GM19099 (cell line): Measurements from ENCODE around the gene SMAD5.
A peak's percentile ranks its signal among the peaks of the same experiment; 100 is the strongest.

Source experiments
- POLR2A ChIP-seq: IDR thresholded peaks from 3 replicates; pipeline ENCODE4 v1.6.1; 2011; ENCODE audit warnings: low read depth; ENCODE audit not compliant: insufficient read length; ENCODE audit errors: extremely low read depth

The SMAD5 gene

GRCh38 chr5:136132557-136133221 is at the start of gene SMAD5:
Gene SMAD5, plus strand, starts transcription at chr5:136132845. Its CDS starts 20,916 bp downstream, at chr5:136153761.
- TF ChIP-seq POLR2A, result peak; percentile 73

- TF ChIP-seq POLR2A, result no peak
Measured at GRCh38 chr5:136084698-136085097, 47.9 kb upstream of the SMAD5 start.

DNA sequence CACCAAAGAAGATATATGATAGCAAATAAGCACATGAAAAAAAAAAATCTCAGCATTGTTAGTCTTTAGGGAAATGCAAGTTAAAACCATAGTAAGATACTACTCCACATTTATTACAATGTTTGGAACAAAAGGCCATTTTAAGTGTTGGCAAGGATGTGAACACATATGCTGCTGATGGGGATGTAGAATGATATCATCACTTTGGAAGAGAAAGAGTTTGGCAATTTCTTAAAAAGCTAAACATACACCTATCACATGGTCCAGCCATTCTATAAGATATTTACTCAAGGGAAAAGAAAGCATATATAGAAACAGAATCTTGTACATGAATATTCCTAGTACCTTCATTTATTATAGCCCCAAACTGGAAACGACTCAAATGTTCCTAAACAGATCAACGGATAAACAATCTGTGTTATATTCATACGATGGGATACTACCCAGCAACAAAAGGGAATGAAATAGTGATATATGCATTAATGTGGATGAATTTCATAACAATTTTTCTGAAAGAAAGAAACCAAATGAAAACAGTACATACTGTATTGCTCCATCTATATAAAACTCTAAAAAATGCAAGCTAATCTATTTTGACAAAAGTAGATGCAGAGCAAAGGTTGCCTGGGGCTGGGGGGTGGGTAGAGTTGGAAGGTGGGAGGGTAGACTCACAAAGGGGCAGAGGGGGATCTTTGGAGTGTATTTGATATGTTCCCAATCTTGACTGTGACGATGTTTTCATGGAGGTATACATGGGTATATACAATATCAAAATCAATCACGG is 45.7 kb upstream of the SMAD5 start:
- no peak for TF ChIP-seq POLR2A

DNA sequence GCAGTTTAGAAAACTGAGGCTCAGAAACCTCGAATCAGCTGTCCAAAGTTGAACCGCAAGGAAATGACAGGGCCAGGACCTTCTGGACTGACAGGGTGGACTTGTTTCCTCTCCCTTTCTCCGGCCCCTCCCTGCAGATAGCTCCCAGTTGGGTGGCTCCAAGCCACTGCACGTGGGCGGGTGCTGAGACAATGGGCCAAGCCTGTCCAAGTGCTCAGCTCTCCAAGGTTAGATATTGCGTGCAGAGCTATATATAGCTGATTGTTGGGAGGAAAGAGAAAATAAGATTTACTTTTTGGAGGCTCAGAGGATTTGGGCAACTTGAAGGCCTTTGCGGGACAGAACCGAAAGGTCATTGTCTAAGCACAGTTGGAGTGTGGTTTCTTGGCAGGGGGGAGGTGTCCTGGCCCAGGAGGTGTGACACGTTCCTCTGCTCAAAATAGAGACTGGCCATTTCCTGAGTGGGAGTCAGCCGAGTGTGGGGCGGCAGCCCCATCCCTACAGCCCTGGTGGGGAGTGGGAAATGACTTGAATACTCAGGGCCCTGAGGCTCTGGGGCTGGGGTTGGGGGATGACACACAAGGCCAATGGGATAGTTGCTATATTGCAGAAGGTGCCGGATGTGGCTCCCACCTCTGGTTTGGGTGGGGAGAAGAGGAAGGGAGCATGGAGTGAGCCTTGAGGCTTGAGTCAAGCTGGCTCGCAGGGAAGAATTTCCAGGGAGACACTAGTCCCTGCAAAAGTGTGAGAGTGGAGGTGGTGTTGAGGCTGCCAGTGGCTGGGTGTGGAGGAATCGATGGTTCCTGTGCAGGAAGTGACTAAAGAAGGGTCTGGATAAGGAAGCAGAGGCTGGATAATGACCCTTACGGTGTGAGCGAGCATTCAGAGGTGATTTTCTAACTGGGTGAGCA is 44.4 kb upstream of the SMAD5 start:
- TF ChIP-seq POLR2A, result no peak

GRCh38 chr5:136089791-136090190 is 42.9 kb upstream of the SMAD5 start:
- TF ChIP-seq POLR2A, result no peak

GRCh38 chr5:136090319-136090718 is 42.3 kb upstream of the SMAD5 start:
- no peak for TF ChIP-seq POLR2A

DNA sequence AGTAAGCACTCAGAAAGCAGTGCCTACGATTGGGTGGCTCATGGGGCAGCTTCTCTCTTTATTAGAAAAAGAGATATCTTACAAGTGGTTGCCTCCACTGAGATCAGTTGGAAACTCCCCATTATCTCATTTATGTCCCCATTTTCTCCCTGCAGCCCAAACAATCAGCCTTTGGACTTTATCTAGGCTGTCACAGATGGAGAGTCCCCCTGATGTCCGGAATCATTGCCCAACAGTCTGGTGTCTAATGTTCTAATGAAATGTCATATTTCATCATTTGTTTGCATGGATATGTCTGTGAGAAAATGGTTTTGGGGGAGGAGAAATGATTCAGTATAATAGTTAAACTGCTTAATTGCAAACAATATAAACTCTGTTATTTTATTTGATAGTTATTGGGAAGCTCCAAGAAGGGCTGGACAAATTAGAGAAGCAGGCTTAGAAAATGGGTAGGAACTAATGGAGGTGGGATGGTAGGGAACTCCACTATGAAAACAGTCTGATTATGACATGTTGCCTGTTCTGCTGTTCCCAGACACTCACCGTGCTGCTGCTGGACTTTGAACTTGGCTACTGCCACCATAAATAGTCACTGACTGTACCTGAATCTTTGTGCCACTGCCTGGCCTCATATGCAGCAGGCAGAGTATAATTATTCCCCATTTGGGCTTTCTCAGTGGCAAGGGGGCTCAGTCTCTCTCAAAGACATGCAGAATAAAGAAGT is 38.3 kb upstream of the SMAD5 start:
- TF ChIP-seq POLR2A, result no peak

DNA sequence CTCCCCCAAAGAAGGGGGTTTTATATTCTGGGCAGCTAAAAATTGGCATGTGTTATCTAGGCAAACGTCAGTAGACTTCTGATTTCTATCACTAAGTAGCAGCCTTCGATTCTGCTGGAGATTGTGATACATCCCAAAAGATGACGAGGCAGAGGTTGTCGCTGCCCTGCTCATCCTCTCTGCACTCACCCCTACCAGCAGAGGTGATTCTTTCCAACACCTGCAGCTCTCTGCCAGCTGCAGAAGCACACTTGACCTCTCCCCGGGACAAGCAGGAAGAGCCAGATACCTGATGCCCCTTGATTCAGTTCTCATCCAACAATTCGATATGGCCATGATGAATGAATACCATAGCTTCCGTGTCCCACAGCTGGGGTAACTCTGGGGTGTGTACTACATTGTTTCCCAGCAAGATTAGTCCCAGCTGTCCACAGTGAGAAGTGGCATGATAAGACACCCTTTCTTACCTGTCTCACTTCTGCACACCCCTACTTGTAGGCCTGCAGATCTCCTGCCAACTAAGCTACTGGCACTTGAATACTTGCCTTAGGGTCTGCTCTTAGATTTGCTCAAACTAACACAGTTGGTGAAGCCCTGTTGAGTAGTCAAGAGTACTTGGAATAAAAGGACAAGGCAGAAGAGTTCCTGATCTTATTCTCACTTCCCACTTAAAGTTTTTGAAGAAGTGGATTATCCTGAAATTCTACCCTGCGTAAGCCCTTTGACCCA is 37.6 kb upstream of the SMAD5 start:
- no peak for TF ChIP-seq POLR2A

GRCh38 chr5:136098176-136098575 is 34.5 kb upstream of the SMAD5 start:
- TF ChIP-seq POLR2A, result no peak

DNA sequence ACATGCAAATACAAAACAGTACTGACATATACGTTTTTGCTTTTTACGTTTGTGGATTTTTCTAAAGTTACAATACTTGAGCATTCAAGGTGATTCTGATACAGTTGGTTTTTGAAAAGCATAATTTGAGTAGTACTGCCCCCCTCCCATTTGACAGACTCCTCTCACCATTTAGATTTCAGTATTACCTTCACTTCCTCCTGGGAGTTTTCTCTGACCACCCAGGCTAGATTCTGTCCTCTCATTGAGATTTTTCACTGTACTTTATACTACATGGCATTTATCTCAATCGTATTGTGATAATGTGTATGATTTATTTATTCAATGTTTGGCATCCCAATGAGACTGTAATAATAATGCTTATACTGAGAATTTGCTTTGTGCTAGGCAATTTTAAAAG is 32.8 kb upstream of the SMAD5 start:
- TF ChIP-seq POLR2A, result no peak

GRCh38 chr5:136101884-136102283 is 30.8 kb upstream of the SMAD5 start:
- TF ChIP-seq POLR2A, result no peak

DNA sequence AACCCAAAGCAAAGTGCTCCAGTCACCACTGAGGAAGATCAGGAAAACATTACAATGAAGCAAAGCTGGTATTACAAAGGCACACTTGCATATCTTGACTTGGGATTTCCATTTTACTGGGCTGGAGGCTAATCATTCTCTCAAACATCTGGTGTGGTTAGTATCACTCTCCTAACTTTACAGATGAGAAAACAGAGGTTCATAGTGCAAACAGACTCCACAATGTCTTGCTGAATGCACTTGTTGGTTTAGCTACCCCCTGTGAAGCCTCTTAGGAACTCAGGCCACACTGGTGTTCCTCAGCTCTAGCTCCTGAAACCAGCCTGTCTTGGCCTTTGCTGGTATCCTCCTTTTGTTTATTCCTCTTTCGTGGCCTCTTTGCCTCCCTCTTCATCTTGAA is 29.5 kb upstream of the SMAD5 start:
- TF ChIP-seq POLR2A, result no peak

- no peak for TF ChIP-seq POLR2A
Measured at GRCh38 chr5:136104306-136104965, 28.2 kb upstream of the SMAD5 start.
